Calu3 (cell line): ENCODE data around the gene ZNF263. TPM values are rescaled to one million over a fixed set of nuclear protein-coding genes. Genes with fewer than 3 reads are reported as not detected.

Source experiments
- BruUV-seq: library from RNA; stranded (reverse); fragments of 400-500 nt; replicated peaks from 2 replicates; lab custom pipeline; 2021; lab: Mats Ljungman, UMichigan
- CTCF ChIA-PET: fragments of 300-600 bp; sonication (Branson Sonifier 250); formaldehyde crosslinking; loops from one replicate; lab custom pipeline; 2022; ENCODE audit warnings: antibody characterized with exemption; lab: Charles Lee
- DNase-seq: peaks from one replicate; pipeline ENCODE4 v3.0.0; 2022
- H3K27ac Mint-ChIP-seq: one replicate; pipeline ENCODE4 v1.8.0; 2022; ENCODE audit warnings: mixed read lengths; ENCODE audit not compliant: unreplicated experiment
- H3K27me3 Mint-ChIP-seq: one replicate; pipeline ENCODE4 v1.8.0; 2022; ENCODE audit warnings: mixed read lengths; ENCODE audit not compliant: unreplicated experiment
- H3K36me3 Mint-ChIP-seq: one replicate; pipeline ENCODE4 v1.8.0; 2022; ENCODE audit warnings: mild to moderate bottlenecking, moderate library complexity, mixed read lengths; ENCODE audit not compliant: insufficient read depth, unreplicated experiment
- H3K4me1 Mint-ChIP-seq: one replicate; pipeline ENCODE4 v1.8.0; 2022; ENCODE audit warnings: mild to moderate bottlenecking, low read depth, mixed read lengths; ENCODE audit not compliant: unreplicated experiment
- H3K4me3 Mint-ChIP-seq: one replicate; pipeline ENCODE4 v1.8.0; 2022; ENCODE audit warnings: mild to moderate bottlenecking, low read depth, moderate library complexity, mixed read lengths; ENCODE audit not compliant: unreplicated experiment
- H3K9me3 Mint-ChIP-seq: one replicate; pipeline ENCODE4 v1.8.0; 2022; ENCODE audit warnings: low read depth, mixed read lengths; ENCODE audit not compliant: unreplicated experiment
- intact Hi-C: fragments of 100-400 bp; cut with micrococcal nuclease; formaldehyde crosslinking; loops from one replicate; pipeline ENCODE4 v1.10.0; 2022; ENCODE audit not compliant: unreplicated experiment
- total RNA-seq: library from RNA; stranded (reverse); gene quantifications from 2 replicates; pipeline ENCODE4 v1.2.3, GENCODE V29; 2022
- TF ChIP-seq, protein P1 (sequence below): fragments of 200-600 bp; IDR thresholded peaks from one replicate; pipeline ENCODE4 v1.8.0; 2022; ENCODE audit warnings: antibody characterized with exemption; ENCODE audit not compliant: unreplicated experiment

The ZNF263 gene
- total RNA-seq, 1 experiment from 2014 or later = 46.9 TPM

DNA sequence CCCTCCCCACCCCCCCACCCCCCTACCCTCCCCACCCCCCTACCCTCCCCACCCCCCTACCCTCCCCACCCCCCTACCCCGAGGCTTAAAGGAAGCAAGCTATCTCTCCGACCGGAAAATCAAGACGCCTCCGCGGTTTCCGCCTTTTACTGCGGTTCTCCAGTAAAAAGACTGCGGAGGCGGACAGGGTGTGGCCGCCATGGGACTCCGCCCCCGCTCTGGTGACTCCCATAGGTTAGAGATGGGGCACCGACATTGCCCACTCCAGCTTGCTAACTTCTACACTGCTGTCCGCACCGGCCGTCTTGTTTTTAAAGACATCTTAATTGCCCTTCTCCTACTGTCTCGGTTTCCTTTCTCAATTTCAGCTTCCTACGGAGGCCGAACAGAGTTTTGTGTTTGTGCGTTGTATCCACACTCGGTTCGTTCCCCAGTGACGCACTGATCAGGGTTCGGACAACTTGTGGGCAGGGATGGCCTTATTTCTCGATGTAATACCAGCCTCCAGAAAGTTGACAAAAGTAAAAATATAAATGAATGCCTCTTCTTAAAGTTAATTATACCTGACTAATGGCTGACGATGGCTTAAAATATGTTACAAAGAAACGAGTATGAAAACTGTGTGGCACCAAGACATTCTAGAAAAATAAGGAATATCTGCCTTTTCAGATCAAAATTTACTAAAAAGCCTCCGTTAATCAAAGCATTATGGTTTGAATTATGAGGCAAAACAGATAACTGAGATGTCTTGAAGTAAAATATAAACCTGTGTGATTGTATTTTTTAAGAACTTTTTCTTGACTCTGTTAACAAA, 47.2 kb upstream of the ZNF263 start:
- CTCF ChIA-PET = interaction anchor here (0.6 kb wide), 2 partner anchors 23 to 100 kb away, joined by 3 read pairs; no protein-coding TSS in a partner anchor
- peaks cover 34% of the 10 kb centered on the region for H3K36me3 Mint-ChIP-seq
- no TSS peak for BruUV-seq
- intact Hi-C loops = no loop called here
- H3K9me3 Mint-ChIP-seq = peaks cover 9% of the 10 kb centered on the region
- peaks cover 13% of the 10 kb centered on the region for H3K4me1 Mint-ChIP-seq
- TF ChIP-seq, protein P1, sequence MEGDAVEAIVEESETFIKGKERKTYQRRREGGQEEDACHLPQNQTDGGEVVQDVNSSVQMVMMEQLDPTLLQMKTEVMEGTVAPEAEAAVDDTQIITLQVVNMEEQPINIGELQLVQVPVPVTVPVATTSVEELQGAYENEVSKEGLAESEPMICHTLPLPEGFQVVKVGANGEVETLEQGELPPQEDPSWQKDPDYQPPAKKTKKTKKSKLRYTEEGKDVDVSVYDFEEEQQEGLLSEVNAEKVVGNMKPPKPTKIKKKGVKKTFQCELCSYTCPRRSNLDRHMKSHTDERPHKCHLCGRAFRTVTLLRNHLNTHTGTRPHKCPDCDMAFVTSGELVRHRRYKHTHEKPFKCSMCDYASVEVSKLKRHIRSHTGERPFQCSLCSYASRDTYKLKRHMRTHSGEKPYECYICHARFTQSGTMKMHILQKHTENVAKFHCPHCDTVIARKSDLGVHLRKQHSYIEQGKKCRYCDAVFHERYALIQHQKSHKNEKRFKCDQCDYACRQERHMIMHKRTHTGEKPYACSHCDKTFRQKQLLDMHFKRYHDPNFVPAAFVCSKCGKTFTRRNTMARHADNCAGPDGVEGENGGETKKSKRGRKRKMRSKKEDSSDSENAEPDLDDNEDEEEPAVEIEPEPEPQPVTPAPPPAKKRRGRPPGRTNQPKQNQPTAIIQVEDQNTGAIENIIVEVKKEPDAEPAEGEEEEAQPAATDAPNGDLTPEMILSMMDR = no peak
- peak overlapping the region; percentile 51 for H3K4me3 Mint-ChIP-seq
- DNase-seq = no peak
- H3K27me3 Mint-ChIP-seq = no peaks in the 10 kb centered on the region
- no peak overlapping the region for H3K27ac Mint-ChIP-seq

- Mint-ChIP-seq H3K27me3 (peaks cover 20% of the 10 kb centered on the region), H3K9me3 (no peaks in the 10 kb centered on the region), H3K27ac (no peak overlapping the region), H3K36me3 (no peaks in the 10 kb centered on the region), H3K4me3 (no peak overlapping the region), H3K4me1 (peaks cover 8% of the 10 kb centered on the region)
- intact Hi-C loops = no loop called here
- no TSS peak for BruUV-seq
- DNase-seq = no peak
- CTCF ChIA-PET = no interaction called here
- TF ChIP-seq, protein P1 = no peak
Measured at GRCh38 chr16:3241761-3242160, 41.5 kb upstream of the ZNF263 start.

DNA sequence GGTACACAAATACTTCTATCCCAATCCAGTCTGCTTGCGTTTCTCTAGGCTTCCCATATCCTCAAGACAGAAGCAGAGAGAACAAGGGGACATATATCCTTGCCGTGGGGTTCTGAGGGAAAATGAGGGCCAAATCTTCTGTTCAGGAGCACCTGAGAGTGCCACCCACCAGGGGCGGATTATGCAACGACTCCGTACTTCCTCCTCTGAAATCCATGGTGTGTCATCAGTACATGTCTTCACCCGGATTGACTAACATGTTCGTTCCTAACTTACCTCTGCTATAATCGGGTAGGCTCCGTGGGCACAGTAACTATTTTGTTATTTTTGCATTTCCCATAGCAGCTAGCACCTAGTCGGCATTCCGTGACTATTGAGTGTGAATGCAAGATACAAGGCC, 40.6 kb upstream of the ZNF263 start:
- DNase-seq = no peak
- CTCF ChIA-PET = no interaction called here
- H3K27me3 Mint-ChIP-seq = peaks cover 20% of the 10 kb centered on the region
- H3K4me3 Mint-ChIP-seq = no peak overlapping the region
- no TSS peak for BruUV-seq
- intact Hi-C loops = no loop called here
- TF ChIP-seq, protein P1 = no peak
- peaks cover 8% of the 10 kb centered on the region for H3K4me1 Mint-ChIP-seq
- no peak overlapping the region for H3K27ac Mint-ChIP-seq
- H3K36me3 Mint-ChIP-seq = no peaks in the 10 kb centered on the region
- no peaks in the 10 kb centered on the region for H3K9me3 Mint-ChIP-seq

DNA sequence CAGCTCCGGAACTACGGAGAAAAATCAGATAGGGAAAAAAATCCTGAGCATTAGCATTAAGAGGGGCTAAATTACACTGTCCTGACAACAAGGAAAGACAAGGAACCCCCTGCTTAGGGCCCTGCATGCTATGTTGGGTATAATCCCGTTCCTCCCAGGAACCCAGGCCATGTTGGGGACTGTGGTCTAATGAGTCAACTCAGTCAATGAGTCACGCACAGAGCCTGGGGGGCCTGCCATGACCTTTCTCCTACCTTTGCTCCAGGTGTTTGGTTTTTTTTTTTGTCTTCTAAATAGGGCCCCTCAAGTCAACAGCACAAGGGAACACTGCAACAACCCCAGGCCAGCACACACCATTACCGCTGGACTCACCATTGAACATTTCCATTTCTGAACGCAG, 39.4 kb upstream of the ZNF263 start:
- TF ChIP-seq, protein P1 = no peak
- Mint-ChIP-seq H3K27ac (no peak overlapping the region), H3K4me3 (no peak overlapping the region), H3K36me3 (no peaks in the 10 kb centered on the region), H3K4me1 (peaks cover 8% of the 10 kb centered on the region), H3K9me3 (no peaks in the 10 kb centered on the region), H3K27me3 (peaks cover 28% of the 10 kb centered on the region)
- CTCF ChIA-PET = interaction anchor here (1.3 kb wide), 1 partner anchor 39 kb away, joined by 5 read pairs; the partner anchor contains the start of gene ZNF263
- intact Hi-C loops = no loop called here
- no TSS peak for BruUV-seq
- DNase-seq = no peak
